AG10803 (cell line): Measurements from ENCODE around the gene MAEA.

Source experiments
- DNase-seq: peaks from one replicate; pipeline ENCODE4 v3.0.0; 2010; ENCODE audit warnings: low read depth
- H3K4me3 ChIP-seq: 2 replicates; pipeline ENCODE4 v1.5.1; 2011; ENCODE audit warnings: mild to moderate bottlenecking, low read length, control low read depth
- CTCF ChIP-seq: conservative IDR thresholded peaks from 2 replicates; pipeline ENCODE4 v1.5.1; 2011; ENCODE audit warnings: mild to moderate bottlenecking, low read length, control low read depth, inconsistent platforms

The MAEA gene

DNA sequence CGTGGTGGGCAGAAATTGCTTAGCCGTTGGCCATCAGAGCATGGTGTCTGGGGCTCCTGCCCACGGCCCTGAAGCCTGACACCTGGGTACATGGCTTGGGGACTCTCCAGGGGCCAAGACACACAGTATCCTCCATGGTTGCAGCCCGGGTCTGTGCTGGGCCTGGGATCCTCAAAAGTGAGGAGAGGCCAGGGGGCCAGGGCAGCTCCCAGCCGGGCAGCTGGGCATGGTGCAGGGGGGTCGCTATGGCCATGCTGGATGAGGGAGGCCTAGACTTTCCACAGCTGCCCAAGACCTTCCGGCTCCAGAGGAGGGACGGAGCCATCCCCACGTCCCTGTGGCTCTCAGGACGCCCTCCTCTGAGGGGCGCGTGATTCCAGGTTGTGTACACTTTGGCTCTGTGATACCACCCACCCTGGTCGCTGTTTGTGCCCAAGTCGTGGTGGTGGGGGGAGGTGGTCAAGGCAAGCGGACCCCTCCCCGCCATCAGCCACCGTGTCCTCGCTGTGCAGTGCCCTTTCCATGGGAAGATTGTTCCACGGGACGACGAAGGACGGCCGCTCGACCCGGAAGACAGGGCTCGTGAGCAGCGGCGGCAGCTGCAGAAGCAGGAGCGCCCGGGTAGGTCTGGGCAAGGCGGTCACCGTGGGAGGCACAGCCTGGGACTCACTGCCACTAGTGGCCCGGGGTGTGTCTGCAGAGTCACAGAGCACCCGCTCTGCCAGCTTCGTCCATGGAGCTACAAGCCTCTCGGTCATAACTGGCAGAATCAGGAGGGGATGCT, 90.9 kb downstream of the MAEA start:
- DNase-seq, result no peak
- no peak overlapping the region for H3K4me3 ChIP-seq
- no peak for TF ChIP-seq CTCF

DNA sequence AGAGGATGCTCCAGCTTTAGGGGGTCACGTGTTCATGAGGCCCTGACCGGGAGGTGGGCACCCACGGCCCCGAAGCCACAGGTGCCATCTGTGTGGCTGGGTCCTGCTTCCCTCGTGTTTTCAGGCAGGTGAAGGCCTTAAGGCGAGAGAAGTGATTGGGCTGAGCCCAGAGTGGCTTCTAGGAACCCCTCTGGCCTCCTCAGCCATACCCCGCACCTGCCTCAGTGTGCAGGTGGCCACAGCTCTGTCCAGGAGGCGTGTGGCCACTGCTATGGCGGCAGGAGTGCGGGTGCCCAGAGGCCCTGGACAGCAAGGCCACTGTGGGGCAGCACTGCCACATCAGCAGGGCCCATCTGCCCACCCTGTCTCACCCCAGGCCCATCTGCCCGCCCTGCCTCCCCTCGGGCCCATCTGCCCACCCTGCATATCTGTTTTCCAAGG, 91.5 kb downstream of the MAEA start:
- no peak for DNase-seq
- no peak for TF ChIP-seq CTCF

DNA sequence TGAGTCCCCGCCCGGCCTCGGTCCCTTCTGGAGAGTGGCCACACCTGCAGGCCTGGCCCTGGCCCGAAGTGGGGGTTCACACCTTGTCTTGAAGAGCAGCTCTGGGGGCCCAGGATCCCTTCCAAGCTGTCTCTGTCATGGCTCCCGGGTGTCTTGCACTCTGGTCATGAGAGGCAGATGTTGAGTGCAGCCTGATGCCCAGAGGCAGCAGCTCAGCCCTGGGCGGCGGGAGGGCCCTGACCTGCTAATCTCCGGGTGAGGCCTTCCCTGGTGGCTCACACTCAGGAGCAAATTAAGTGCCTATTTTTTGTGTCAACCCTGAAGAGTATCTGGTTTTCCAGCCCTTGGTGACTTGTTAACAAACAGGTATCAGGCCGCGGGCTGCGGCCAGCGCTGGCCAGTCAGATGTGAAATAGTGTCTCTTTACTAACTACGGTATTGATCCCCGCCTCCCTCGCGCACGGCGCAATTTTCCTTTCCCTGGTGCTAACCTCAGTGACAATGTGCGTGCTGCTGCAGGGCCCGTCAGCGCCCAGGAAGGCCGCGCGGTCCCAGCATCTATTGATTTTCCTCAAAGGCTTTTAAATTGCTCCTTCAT, 92.4 kb downstream of the MAEA start:
- H3K4me3 ChIP-seq, result no peak overlapping the region
- no peak for TF ChIP-seq CTCF
- no peak for DNase-seq

More for the DNA sequence above, 91.5 kb downstream of the MAEA start:
- no peak overlapping the region for H3K4me3 ChIP-seq

DNA sequence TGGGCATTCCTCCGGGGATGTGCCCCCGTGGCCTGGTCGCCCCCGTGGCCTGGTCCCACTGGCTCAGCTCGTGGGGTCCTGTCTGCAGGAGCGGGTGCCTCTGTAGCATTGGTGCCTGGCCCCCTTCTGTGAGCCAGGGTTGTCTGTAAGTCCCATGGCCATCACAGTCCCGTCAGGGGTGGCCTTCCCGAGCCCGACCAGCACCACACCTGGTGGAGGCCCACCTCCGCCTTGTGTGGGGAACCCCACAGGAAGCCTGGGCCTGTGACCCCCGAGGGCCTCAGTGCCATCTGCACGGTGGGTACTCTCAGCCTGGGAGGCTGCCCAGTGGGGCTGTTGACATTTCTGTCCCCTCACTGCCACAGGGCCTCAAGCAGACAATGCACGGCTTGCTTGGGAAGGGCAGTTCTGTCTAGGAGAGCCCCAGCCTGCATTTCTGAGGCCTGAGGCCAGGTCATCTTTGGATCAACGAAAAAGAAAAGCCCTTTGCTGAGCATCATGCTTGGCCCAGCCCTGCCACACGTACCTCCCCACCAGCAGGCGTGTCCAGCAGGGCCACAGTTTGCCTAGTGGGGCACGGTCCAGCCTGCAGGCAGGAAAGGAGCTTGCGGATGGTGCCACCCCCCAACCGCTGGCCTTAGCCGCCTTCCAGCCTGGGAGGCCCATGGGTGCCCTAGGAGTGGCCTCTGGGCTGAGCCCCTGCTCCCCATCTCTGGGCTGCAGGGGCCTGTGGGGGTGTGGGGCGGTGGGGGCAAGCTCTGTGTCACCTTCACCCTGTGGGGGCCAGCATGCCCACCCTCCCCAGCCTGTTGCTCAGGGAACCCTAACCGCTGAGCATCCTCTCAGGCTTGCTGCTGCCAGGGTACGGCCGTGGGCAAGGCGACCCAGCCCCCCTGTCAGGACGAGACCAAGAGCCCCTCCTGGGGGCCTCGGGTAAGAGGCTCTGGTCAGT, 93.4 kb downstream of the MAEA start:
- no peak for DNase-seq
- H3K4me3 ChIP-seq, result no peak overlapping the region
- no peak for TF ChIP-seq CTCF

DNA sequence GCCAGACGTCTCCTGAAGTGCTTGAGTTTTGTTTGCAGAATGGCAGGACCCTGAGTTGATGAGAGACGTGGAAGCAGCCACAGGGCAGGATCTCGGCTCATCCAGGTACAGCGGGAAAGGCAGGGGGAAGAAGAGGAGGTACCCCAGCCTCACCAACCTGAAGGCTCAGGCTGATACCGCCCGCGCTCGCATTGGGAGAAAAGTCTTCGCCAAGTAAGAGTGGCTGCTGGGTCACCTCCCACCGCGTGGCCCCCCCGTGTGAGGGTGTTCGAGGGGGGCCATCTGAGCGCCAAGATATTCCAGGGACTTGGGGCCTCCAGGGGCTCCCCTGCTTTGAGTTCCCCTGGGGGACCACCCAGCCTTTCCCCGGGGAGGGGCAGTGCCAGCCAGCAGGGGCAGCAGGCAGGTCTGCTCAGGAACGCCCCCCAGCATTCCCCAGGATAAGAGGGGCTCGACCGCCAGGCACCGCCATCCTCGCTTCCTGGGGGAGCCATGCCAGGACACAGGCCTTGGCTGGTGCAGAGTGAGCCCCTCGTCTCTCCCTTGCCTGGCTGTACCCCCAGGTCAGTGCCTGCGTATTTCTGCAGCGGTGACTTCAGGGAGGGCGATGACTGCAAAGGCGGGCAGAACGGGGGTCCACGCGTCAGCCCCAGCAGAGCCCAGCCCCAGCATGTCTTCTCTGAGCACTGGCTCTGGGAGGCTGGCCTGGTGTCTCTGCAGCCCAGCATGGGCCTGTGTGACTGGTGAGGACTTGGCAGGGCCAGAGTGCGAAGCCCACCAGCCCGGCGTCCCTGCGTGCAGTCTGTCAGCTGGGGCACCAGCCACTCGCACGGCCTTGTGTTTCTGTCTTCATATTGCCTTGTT, 94.3 kb downstream of the MAEA start:
- TF ChIP-seq CTCF, result no peak
- DNase-seq, result no peak
- no peak overlapping the region for H3K4me3 ChIP-seq

- no peak for DNase-seq
- no peak overlapping the region for H3K4me3 ChIP-seq
- TF ChIP-seq CTCF, result no peak
Measured at GRCh38 chr4:1384675-1385372, 95.1 kb downstream of the MAEA start.
